HepG2 (cell line): ENCODE results near the gene CD248. TPM values are rescaled to one million over a fixed set of nuclear protein-coding genes. Genes with fewer than 3 reads are reported as not detected.
A peak's percentile ranks its signal among the peaks of the same experiment; 100 is the strongest.

Experiments used
- ATF7-NPFF ChIP-seq: sonication (generic); formaldehyde crosslinking; IDR thresholded peaks from 2 replicates; pipeline ENCODE4 v1.8.1; 2023; ENCODE audit warnings: mild to moderate bottlenecking, low read depth, missing genetic modification reagents, moderate library complexity
- ELF3 ChIP-seq: IDR thresholded peaks from 2 replicates; pipeline ENCODE4 v1.6.1; 2016; ENCODE audit warnings: missing genetic modification reagents, missing compliant biosample characterization
- GATAD1 ChIP-seq: IDR thresholded peaks from 2 replicates; pipeline ENCODE4 v1.6.1; 2016; ENCODE audit warnings: missing genetic modification reagents, missing compliant biosample characterization
- HNF1B ChIP-seq: sonication (generic); formaldehyde crosslinking; IDR thresholded peaks from 2 replicates; pipeline ENCODE4 v1.5.1; 2020; ENCODE audit warnings: mild to moderate bottlenecking, moderate library complexity, missing genetic modification reagents
- JUN ChIP-seq: sonication (generic); formaldehyde crosslinking; IDR thresholded peaks from 2 replicates; pipeline ENCODE4 v1.4.0; 2020; ENCODE audit warnings: mild to moderate bottlenecking, missing genetic modification reagents
- KLF9 ChIP-seq: IDR thresholded peaks from 2 replicates; pipeline ENCODE4 v1.6.1; 2016; ENCODE audit warnings: low read depth
- MTF1 ChIP-seq: sonication (generic); formaldehyde crosslinking; IDR thresholded peaks from 2 replicates; pipeline ENCODE4 v1.5.0; 2020; ENCODE audit warnings: missing genetic modification reagents
- REST ChIP-seq, 2 experiments: IDR thresholded peaks; 2 replicates each; pipeline ENCODE4 v1.6.1; 2011 to 2012; ENCODE audit warnings: low read length in 2 of 2, borderline replicate concordance in 1 of 2, low read depth in 1 of 2, mild to moderate bottlenecking in 1 of 2, moderate library complexity in 1 of 2
- SKI ChIP-seq: fragments of 450-650 bp; IDR thresholded peaks from one replicate; pipeline ENCODE4 v1.6.1; 2018; ENCODE audit warnings: mild to moderate bottlenecking; ENCODE audit not compliant: partially characterized antibody
- SMYD3 ChIP-seq: sonication (generic); formaldehyde crosslinking; IDR thresholded peaks from 2 replicates; pipeline ENCODE4 v1.8.1; 2023; ENCODE audit warnings: mild to moderate bottlenecking, missing genetic modification reagents
- SRSF4 ChIP-seq: fragments of 200-400 bp; formaldehyde crosslinking; IDR thresholded peaks from one replicate; pipeline ENCODE4 v1.6.1; 2018; ENCODE audit warnings: mild to moderate bottlenecking, low read depth, low read length, moderate library complexity; ENCODE audit not compliant: poor library complexity, severe bottlenecking
- TARDBP ChIP-seq: sonication (generic); formaldehyde crosslinking; IDR thresholded peaks from 2 replicates; pipeline ENCODE4 v1.8.0; 2022; ENCODE audit warnings: mild to moderate bottlenecking, missing genetic modification reagents
- TP53 ChIP-seq: sonication (generic); formaldehyde crosslinking; conservative IDR thresholded peaks from 2 replicates; pipeline ENCODE4 v1.4.0; 2020; ENCODE audit warnings: missing genetic modification reagents
- TRIM22 ChIP-seq: fragments of 450-650 bp; IDR thresholded peaks from 2 replicates; pipeline ENCODE4 v1.6.1; 2017
- ZBTB37 ChIP-seq: sonication (generic); formaldehyde crosslinking; IDR thresholded peaks from 2 replicates; pipeline ENCODE4 v1.4.0; 2020; ENCODE audit warnings: mild to moderate bottlenecking, missing genetic modification reagents
- ZEB1 ChIP-seq: IDR thresholded peaks from 2 replicates; pipeline ENCODE4 v1.6.1; 2012; ENCODE audit warnings: mild to moderate bottlenecking, low read depth, inconsistent platforms; ENCODE audit not compliant: insufficient replicate concordance
- ZNF101 ChIP-seq: sonication (generic); formaldehyde crosslinking; IDR thresholded peaks from 2 replicates; pipeline ENCODE4 v1.4.0; 2020; ENCODE audit warnings: mild to moderate bottlenecking, low read depth, missing genetic modification reagents, borderline replicate concordance
- ZNF234 ChIP-seq: sonication (generic); formaldehyde crosslinking; conservative IDR thresholded peaks from 2 replicates; pipeline ENCODE4 v1.5.1; 2020; ENCODE audit warnings: mild to moderate bottlenecking, missing genetic modification reagents
- ZNF383 ChIP-seq: sonication (generic); formaldehyde crosslinking; IDR thresholded peaks from 2 replicates; pipeline ENCODE4 v1.4.0; 2020; ENCODE audit warnings: missing genetic modification reagents, mild to moderate bottlenecking, borderline replicate concordance
- ZNF530 ChIP-seq: sonication (generic); formaldehyde crosslinking; IDR thresholded peaks from 2 replicates; pipeline ENCODE4 v1.5.0; 2020; ENCODE audit warnings: low read depth, mild to moderate bottlenecking, missing genetic modification reagents
- ZNF768 ChIP-seq: sonication (generic); formaldehyde crosslinking; IDR thresholded peaks from 2 replicates; pipeline ENCODE4 v1.4.0; 2020; ENCODE audit warnings: missing genetic modification reagents
- polyA plus RNA-seq, 8 experiments: library from polyadenylated mRNA; depleted of rRNA in 3 of 8; stranded (reverse) in 7 of 8; unstranded in 1 of 8; fragments of >200 nt; fragmentation: Illumina TruSeq in 4 of 8; extraction: Trizol in 4 of 8; gene quantifications; 2 replicates each; pipeline versions ENCODE4 v1.2.1 to v1.2.3, GENCODE V29; 2011 to 2016; ENCODE audit warnings: low read depth in 4 of 8, missing spikeins in 1 of 8, mixed read lengths in 1 of 8; ENCODE audit not compliant: insufficient read depth in 1 of 8
- total RNA-seq, 5 experiments: library from RNA; depleted of rRNA; stranded (reverse); fragments of >200 nt; fragmentation: Illumina TruSeq; extraction: Trizol; gene quantifications; 2 replicates each; pipeline ENCODE4 v1.2.3, GENCODE V29; 2016; ENCODE audit warnings: low read depth in 1 of 5

CD248 gene
- total and polyA plus RNA-seq, 2 of the 13 experiments (the other 11 are each of a cell fraction or from before 2014, with no cell fraction given) = 0.25 to 0.35 TPM

GRCh38 chr11:66336234-66337102 lies 19.6 kb upstream of the CD248 start, which contains the start of gene RIN1 (continued):
- TF ChIP-seq ATF7-NPFF (CRISPR knock-in tag) (0 out of 2 replicates have a peak, but pooled peaks have one; percentile 36), JUN (CRISPR knock-in tag) (no peak), REST (IDR thresholded peaks at IDR 0.05; ENCODE audit: borderline replicate concordance in 1 of 2, low read depth in 1 of 2, low read length in 2 of 2) (no peak; a peak in 1 of 4 replicates), SMYD3 (CRISPR knock-in tag) (peak; percentile 66; the same call in 1 of the 2 replicates), ZNF768 (CRISPR knock-in tag) (peak; percentile 58; the same call in 1 of the 2 replicates), ELF3 (peak; percentile 81), HNF1B (CRISPR knock-in tag) (peak; percentile 94), ZBTB37 (no peak), ZEB1 (peak; percentile 79), MTF1 (CRISPR knock-in tag) (no peak), KLF9 (CRISPR knock-in tag) (no peak), TARDBP (peak; percentile 91), ZNF101 (CRISPR knock-in tag) (no peak), TP53 (CRISPR knock-in tag) (no peak; the same call in 1 of the 2 replicates), TRIM22 (no peak), SRSF4 (no peak), GATAD1 (CRISPR knock-in tag) (peak; percentile 80), ZNF383 (CRISPR knock-in tag) (no peak), ZNF530 (CRISPR knock-in tag) (no peak), ZNF234 (CRISPR knock-in tag) (no peak), SKI (peak; percentile 55)
